Nephron progenitor cell (in vitro differentiated cells): ENCODE measurements around the gene TMEM115.

Source experiments
- DNase-seq: peaks from one replicate; pipeline ENCODE4 v3.0.0; 2021
- H3K27ac Mint-ChIP-seq: 2 replicates; pipeline ENCODE4 v1.8.0; 2021; ENCODE audit warnings: mild to moderate bottlenecking, moderate library complexity, mixed read lengths
- H3K27me3 Mint-ChIP-seq: 2 replicates; pipeline ENCODE4 v1.8.0; 2021; ENCODE audit warnings: mild to moderate bottlenecking, low read depth, mixed read lengths; ENCODE audit not compliant: poor library complexity
- H3K36me3 Mint-ChIP-seq: 2 replicates; pipeline ENCODE4 v1.8.0; 2021; ENCODE audit warnings: low read depth, mixed read lengths
- H3K4me1 Mint-ChIP-seq: 2 replicates; pipeline ENCODE4 v1.8.0; 2021; ENCODE audit warnings: mixed read lengths
- H3K4me3 Mint-ChIP-seq: 2 replicates; pipeline ENCODE4 v1.8.0; 2021; ENCODE audit warnings: mild to moderate bottlenecking, moderate library complexity, mixed read lengths
- H3K9me3 Mint-ChIP-seq: 2 replicates; pipeline ENCODE4 v1.8.0; 2021; ENCODE audit warnings: mild to moderate bottlenecking, moderate library complexity, mixed read lengths
- TF ChIP-seq, protein P1 (sequence below): fragments of 200-600 bp; sonication (generic); IDR thresholded peaks from 2 replicates; pipeline ENCODE4 v1.5.0; 2021; ENCODE audit warnings: antibody characterized with exemption

The TMEM115 gene

DNA sequence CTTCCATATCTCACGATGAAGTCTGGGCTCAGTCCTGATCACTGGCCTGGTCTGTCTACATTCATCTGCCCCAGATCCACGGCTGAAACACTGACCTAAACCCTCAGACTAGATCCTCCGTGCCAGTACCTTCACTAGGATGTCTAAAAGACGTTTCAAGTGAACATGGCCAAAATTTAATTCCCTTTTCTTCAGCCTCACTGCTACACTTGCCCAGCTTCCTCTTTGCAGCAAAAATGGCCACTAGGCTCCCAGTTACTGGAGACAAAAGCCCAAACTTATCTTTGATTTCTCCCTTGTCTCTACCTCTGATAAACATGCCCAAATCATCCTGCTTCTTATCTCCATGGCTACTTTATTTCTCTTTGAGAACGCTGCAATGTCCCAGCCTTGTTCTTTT, 20.4 kb downstream of the TMEM115 start:
- DNase-seq, result no peak
- Mint-ChIP-seq H3K9me3 (peaks cover 2% of the 10 kb centered on the region), H3K36me3 (no peaks in the 10 kb centered on the region), H3K4me1 (peaks cover 50% of the 10 kb centered on the region), H3K27me3 (peaks cover 63% of the 10 kb centered on the region), H3K4me3 (peak overlapping the region; percentile 94), H3K27ac (no peak overlapping the region)
- TF ChIP-seq, protein P1, sequence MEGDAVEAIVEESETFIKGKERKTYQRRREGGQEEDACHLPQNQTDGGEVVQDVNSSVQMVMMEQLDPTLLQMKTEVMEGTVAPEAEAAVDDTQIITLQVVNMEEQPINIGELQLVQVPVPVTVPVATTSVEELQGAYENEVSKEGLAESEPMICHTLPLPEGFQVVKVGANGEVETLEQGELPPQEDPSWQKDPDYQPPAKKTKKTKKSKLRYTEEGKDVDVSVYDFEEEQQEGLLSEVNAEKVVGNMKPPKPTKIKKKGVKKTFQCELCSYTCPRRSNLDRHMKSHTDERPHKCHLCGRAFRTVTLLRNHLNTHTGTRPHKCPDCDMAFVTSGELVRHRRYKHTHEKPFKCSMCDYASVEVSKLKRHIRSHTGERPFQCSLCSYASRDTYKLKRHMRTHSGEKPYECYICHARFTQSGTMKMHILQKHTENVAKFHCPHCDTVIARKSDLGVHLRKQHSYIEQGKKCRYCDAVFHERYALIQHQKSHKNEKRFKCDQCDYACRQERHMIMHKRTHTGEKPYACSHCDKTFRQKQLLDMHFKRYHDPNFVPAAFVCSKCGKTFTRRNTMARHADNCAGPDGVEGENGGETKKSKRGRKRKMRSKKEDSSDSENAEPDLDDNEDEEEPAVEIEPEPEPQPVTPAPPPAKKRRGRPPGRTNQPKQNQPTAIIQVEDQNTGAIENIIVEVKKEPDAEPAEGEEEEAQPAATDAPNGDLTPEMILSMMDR, result no peak

DNA sequence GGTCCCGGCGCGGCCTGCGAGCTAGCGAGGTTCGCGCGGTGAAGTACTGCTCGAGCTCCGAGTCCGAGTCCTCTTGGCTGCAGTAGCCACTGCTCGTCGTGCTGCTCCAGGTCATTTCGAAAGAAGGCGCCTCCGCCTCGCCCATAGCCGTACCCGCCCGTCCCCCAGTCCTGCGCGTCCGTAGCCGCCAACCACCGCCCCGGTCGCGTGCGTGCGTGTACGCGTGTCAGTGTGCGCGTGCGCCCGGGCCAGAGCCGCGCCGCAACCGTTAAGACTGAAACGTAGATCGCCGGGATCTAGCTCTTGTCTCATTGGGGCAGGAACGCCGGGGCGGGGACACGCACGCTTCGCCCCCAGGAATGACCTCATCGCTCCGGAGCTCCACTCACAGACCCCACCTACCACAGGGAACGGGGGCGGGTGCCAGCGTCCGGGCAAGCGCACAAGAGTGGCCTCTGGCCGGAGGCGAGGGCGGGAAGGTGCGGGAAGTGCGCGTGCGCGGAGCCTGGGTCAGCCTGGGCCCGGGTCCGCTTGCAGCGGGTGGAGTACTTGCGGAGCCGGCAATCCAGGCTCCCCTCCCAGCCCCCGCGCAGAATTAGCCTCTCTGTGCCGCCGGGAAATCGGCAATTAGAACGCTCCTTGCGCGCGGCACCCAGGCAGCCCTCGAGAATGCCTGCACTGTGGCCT, 22.0 kb downstream of the TMEM115 start:
- H3K4me1 Mint-ChIP-seq, result peaks cover 55% of the 10 kb centered on the region

DNA sequence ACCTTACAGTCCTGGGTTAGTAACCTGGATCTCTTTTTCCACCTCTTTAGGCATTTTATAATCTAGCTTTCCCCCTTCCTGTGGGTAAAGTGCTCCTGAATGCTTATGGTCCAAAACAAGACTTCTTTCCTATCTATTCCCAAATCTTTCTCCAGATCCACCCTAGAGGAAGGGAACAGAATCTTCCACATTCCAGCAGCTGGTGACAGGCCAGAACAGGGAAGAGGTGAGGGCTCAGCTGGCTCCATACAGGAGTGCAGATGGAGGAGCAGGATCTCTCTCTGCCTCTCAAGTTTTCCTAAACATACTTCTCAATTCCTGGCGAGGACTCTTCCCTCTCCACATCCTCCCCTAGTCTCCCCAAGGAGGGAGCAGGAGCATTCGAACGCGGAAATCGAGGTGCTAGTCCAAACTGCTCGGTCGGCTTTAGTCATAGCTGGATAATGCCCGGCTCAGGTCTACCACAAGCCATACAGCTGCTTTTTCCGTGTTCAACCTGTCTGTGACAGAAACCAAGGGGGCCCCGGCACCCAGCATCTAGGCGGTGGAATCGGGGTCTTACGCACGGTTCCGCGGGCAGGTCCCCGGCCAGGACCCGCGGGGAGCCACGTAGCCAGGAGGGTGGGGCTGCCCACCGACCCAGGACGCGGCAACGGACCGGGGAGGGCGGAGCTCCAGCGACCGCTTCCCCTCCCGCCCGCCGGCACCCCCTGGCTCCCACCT, 22.7 kb downstream of the TMEM115 start:
- Mint-ChIP-seq H3K27ac (peak overlapping the region; percentile 95), H3K9me3 (no peaks in the 10 kb centered on the region), H3K4me3 (peak overlapping the region; percentile 94), H3K36me3 (no peaks in the 10 kb centered on the region), H3K27me3 (peaks cover 39% of the 10 kb centered on the region), H3K4me1 (peaks cover 55% of the 10 kb centered on the region)
- no peak for DNase-seq
- TF ChIP-seq, protein P1, result no peak

More for the DNA sequence above, 22.0 kb downstream of the TMEM115 start:
- DNase-seq, result peak; percentile 99
- Mint-ChIP-seq H3K4me3 (peak overlapping the region; percentile 94), H3K36me3 (no peaks in the 10 kb centered on the region), H3K27me3 (peaks cover 46% of the 10 kb centered on the region), H3K9me3 (no peaks in the 10 kb centered on the region), H3K27ac (peak overlapping the region; percentile 99)
- TF ChIP-seq, protein P1, result no peak

DNA sequence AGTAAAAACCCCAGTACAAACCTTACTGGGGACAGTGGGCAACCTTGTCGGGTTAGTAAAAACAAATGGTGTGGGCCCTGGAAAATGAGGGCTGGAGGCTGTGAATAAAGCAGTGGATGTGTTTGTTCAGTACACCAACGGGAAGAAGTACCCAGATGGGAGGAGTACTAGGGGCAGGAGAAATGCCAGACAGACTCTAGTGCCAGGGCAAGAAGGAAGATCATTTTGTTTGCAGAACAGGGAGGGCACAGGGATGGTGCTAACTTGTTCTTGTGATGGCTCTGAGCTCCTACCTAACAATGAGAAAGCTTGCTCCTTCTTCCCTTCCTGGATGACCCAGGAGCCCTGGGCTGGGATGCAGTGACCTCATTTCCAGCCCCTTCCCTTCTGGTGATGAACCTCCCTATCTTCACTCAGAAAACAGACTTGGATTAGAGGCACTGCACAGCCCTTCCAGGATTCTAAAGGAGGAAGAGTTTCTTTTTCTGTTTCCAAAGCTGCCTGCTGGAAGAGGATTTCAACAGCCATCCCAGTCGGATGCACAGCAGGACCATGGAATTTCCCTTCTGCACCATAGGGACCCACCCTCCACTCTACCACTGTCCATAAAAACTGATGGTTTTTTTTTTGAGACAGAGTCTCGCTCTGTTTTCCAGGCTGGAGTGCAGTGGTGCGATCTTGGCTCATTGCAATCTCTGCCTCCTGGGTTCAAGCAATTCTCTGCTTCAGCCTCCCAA, 24.8 kb downstream of the TMEM115 start:
- TF ChIP-seq, protein P1, result no peak
- Mint-ChIP-seq H3K9me3 (no peaks in the 10 kb centered on the region), H3K36me3 (peaks cover 7% of the 10 kb centered on the region), H3K27ac (peak overlapping the region; percentile 88), H3K4me3 (peak overlapping the region; percentile 61), H3K4me1 (peaks cover 48% of the 10 kb centered on the region), H3K27me3 (peaks cover 18% of the 10 kb centered on the region)
- DNase-seq, result no peak

DNA sequence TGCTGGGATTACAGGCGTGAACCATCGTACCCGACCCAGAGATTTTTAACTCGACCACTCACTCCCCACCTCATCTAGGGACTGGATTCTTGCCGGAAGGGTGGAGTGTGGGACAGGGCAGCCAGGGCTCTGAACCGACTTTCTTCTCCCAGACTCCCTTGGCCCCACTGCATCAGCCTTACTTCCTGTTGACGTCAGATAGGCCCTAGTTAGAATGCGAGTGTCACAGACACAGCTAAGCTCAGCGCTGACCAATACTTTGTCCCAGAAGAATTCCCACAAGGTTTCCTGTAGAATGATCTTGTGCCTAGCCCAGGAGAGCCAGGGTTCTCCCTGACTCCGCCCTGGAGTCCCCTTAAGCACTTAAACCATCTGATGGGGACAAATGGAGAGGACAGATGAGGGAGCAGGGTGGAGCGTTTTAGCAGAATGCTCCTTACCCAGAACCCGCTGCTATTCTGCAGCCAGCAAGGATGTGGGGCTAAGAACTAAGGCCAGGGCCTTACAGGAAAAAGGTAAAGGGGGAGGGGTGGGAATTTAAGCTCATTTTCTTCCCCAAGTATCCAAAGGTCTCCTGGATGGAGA, 25.5 kb downstream of the TMEM115 start:
- H3K27ac Mint-ChIP-seq, result peak overlapping the region; percentile 90
- H3K4me3 Mint-ChIP-seq, result peak overlapping the region; percentile 61
- DNase-seq, result no peak
- peaks cover 7% of the 10 kb centered on the region for H3K36me3 Mint-ChIP-seq
- H3K9me3 Mint-ChIP-seq, result no peaks in the 10 kb centered on the region
- peaks cover 12% of the 10 kb centered on the region for H3K27me3 Mint-ChIP-seq
- TF ChIP-seq, protein P1, result no peak
- H3K4me1 Mint-ChIP-seq, result peaks cover 41% of the 10 kb centered on the region
